Activated naive CD8-positive, alpha-beta T cell (primary cell): ENCODE measurements around the gene DCLK3.

Experiments
- H3K27ac Mint-ChIP-seq: one replicate; pipeline ENCODE4 v1.8.0; 2021; ENCODE audit warnings: mixed read lengths
- H3K27me3 Mint-ChIP-seq: one replicate; pipeline ENCODE4 v1.8.0; 2021; ENCODE audit warnings: mixed read lengths
- H3K36me3 Mint-ChIP-seq: one replicate; pipeline ENCODE4 v1.8.0; 2021; ENCODE audit warnings: mixed read lengths
- H3K4me1 Mint-ChIP-seq: one replicate; pipeline ENCODE4 v1.8.0; 2021; ENCODE audit warnings: low read depth, mixed read lengths
- H3K4me3 Mint-ChIP-seq: one replicate; pipeline ENCODE4 v1.8.0; 2021; ENCODE audit warnings: mild to moderate bottlenecking, mixed read lengths
- H3K9me3 Mint-ChIP-seq: one replicate; pipeline ENCODE4 v1.8.0; 2021; ENCODE audit warnings: low read depth, mixed read lengths

DCLK3 gene

GRCh38 chr3:36678216-36679013 is 85.9 kb downstream of the DCLK3 start:
- Mint-ChIP-seq H3K36me3 (peaks cover 10% of the 10 kb centered on the region), H3K27ac (no peak overlapping the region), H3K4me3 (no peak overlapping the region), H3K9me3 (peaks cover 18% of the 10 kb centered on the region), H3K27me3 (peaks cover 2% of the 10 kb centered on the region), H3K4me1 (no peaks in the 10 kb centered on the region)

- peaks cover 2% of the 10 kb centered on the region for H3K27me3 Mint-ChIP-seq
- no peaks in the 10 kb centered on the region for H3K4me1 Mint-ChIP-seq
- peaks cover 10% of the 10 kb centered on the region for H3K36me3 Mint-ChIP-seq
- H3K9me3 Mint-ChIP-seq, result peaks cover 18% of the 10 kb centered on the region
- no peak overlapping the region for H3K4me3 Mint-ChIP-seq
- no peak overlapping the region for H3K27ac Mint-ChIP-seq
These were observed 86.9 kb downstream of the DCLK3 start for GRCh38 chr3:36677331-36678007.

GRCh38 chr3:36674816-36675215 is 89.5 kb downstream of the DCLK3 start:
- Mint-ChIP-seq H3K9me3 (peaks cover 12% of the 10 kb centered on the region), H3K4me3 (no peak overlapping the region), H3K36me3 (peaks cover 5% of the 10 kb centered on the region), H3K27me3 (peaks cover 2% of the 10 kb centered on the region), H3K4me1 (no peaks in the 10 kb centered on the region), H3K27ac (no peak overlapping the region)

GRCh38 chr3:36669764-36670163 is 94.6 kb downstream of the DCLK3 start:
- H3K9me3 Mint-ChIP-seq, result no peaks in the 10 kb centered on the region
- no peaks in the 10 kb centered on the region for H3K36me3 Mint-ChIP-seq
- no peaks in the 10 kb centered on the region for H3K4me1 Mint-ChIP-seq
- H3K27me3 Mint-ChIP-seq, result peaks cover 3% of the 10 kb centered on the region
- no peak overlapping the region for H3K4me3 Mint-ChIP-seq
- H3K27ac Mint-ChIP-seq, result no peak overlapping the region

GRCh38 chr3:36666166-36666565 is 98.2 kb downstream of the DCLK3 start:
- Mint-ChIP-seq H3K4me3 (no peak overlapping the region), H3K27me3 (peaks cover 3% of the 10 kb centered on the region), H3K36me3 (no peaks in the 10 kb centered on the region), H3K4me1 (no peaks in the 10 kb centered on the region), H3K27ac (no peak overlapping the region), H3K9me3 (no peaks in the 10 kb centered on the region)

- H3K4me3 Mint-ChIP-seq, result no peak overlapping the region
- H3K4me1 Mint-ChIP-seq, result no peaks in the 10 kb centered on the region
- H3K9me3 Mint-ChIP-seq, result no peaks in the 10 kb centered on the region
- H3K36me3 Mint-ChIP-seq, result no peaks in the 10 kb centered on the region
- peaks cover 3% of the 10 kb centered on the region for H3K27me3 Mint-ChIP-seq
- H3K27ac Mint-ChIP-seq, result no peak overlapping the region
These were observed 100.6 kb downstream of the DCLK3 start for GRCh38 chr3:36663666-36664291.

GRCh38 chr3:36662626-36663025 is 101.7 kb downstream of the DCLK3 start:
- Mint-ChIP-seq H3K36me3 (no peaks in the 10 kb centered on the region), H3K9me3 (no peaks in the 10 kb centered on the region), H3K27me3 (no peaks in the 10 kb centered on the region), H3K4me1 (no peaks in the 10 kb centered on the region), H3K27ac (no peak overlapping the region), H3K4me3 (no peak overlapping the region)
